GM19240 (cell line): ENCODE measurements around the gene ADAMTS18.

Source experiments
- DNase-seq: peaks from one replicate; pipeline ENCODE4 v3.0.0; 2011; ENCODE audit warnings: low spot score; ENCODE audit not compliant: insufficient read length

Gene ADAMTS18

GRCh38 chr16:77393955-77394354 is 40.9 kb downstream of the ADAMTS18 start:
- DNase-seq = no peak

- no peak for DNase-seq
These were observed 47.0 kb downstream of the ADAMTS18 start for GRCh38 chr16:77387815-77388209.

GRCh38 chr16:77386831-77387814 is 47.7 kb downstream of the ADAMTS18 start:
- DNase-seq = no peak

- DNase-seq = no peak
These were observed 49.4 kb downstream of the ADAMTS18 start for GRCh38 chr16:77385481-77385880.

- no peak for DNase-seq
These were observed 51.1 kb downstream of the ADAMTS18 start for GRCh38 chr16:77383606-77384187.

GRCh38 chr16:77376358-77376757 is 58.5 kb downstream of the ADAMTS18 start:
- DNase-seq = no peak

GRCh38 chr16:77375396-77375795 is 59.4 kb downstream of the ADAMTS18 start:
- DNase-seq = no peak

GRCh38 chr16:77374384-77374783 is 60.5 kb downstream of the ADAMTS18 start:
- no peak for DNase-seq

- DNase-seq = no peak
These were observed 61.1 kb downstream of the ADAMTS18 start for GRCh38 chr16:77373726-77374125.

- DNase-seq = no peak
These were observed 70.1 kb downstream of the ADAMTS18 start for GRCh38 chr16:77364770-77365169.

- no peak for DNase-seq
These were observed 75.8 kb downstream of the ADAMTS18 start for GRCh38 chr16:77359065-77359502.

- no peak for DNase-seq
These were observed 81.1 kb downstream of the ADAMTS18 start for GRCh38 chr16:77353587-77354263.

- DNase-seq = no peak
These were observed 90.5 kb downstream of the ADAMTS18 start for GRCh38 chr16:77344341-77344740.

GRCh38 chr16:77336637-77337036 is 98.2 kb downstream of the ADAMTS18 start:
- DNase-seq = no peak

- DNase-seq = no peak
These were observed 99.1 kb downstream of the ADAMTS18 start for GRCh38 chr16:77335652-77336234.

GRCh38 chr16:77332792-77333191 is 102.0 kb downstream of the ADAMTS18 start:
- DNase-seq = no peak

- DNase-seq = no peak
These were observed 102.8 kb downstream of the ADAMTS18 start for GRCh38 chr16:77331802-77332586.

- no peak for DNase-seq
These were observed 103.8 kb downstream of the ADAMTS18 start for GRCh38 chr16:77331043-77331442.

- no peak for DNase-seq
These were observed 104.3 kb downstream of the ADAMTS18 start for GRCh38 chr16:77330332-77331042.

GRCh38 chr16:77328768-77329167 is 106.1 kb downstream of the ADAMTS18 start:
- DNase-seq = no peak
